Activated CD8-positive, alpha-beta memory T cell treated with anti-CD3 and anti-CD28 coated beads for 48 hours (primary cell): Measurements from ENCODE around the gene CHN1.

Source experiments
- DNase-seq, 3 experiments: peaks; one replicate each; pipeline ENCODE4 v3.0.0-alpha.2; 2020; ENCODE audit warnings: low read depth in 2 of 3, low spot score in 2 of 3

Gene CHN1

DNA sequence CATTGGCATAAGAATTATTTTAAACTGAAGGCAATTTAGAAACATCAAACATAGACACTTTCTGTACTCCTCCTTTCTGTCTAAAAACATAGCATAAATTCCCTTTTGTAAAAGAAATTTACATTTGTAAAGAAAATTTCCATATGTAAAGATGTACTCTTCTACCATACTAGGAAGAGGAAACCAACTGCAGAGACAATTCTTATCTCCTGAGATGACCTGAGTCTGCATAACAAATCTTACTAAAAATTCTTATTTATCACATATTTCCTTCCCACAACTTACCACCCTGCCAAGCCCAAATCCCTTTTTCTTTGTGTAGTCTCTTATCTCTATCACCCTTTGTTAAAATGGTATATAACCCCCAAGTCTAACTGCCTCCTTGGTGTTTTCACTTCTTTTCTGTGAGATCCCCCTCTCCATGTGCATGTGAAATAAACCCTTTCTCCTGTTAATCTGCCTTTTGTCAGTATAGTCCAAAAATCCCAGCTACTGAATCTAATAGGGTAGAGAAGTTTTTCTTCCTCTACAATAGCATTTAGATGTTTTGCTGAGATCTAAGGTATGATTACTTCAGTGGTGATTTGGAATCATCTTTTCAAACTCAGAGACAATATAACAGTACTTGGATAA lies 81.0 kb downstream of the CHN1 start:
- DNase-seq, result no peak

DNA sequence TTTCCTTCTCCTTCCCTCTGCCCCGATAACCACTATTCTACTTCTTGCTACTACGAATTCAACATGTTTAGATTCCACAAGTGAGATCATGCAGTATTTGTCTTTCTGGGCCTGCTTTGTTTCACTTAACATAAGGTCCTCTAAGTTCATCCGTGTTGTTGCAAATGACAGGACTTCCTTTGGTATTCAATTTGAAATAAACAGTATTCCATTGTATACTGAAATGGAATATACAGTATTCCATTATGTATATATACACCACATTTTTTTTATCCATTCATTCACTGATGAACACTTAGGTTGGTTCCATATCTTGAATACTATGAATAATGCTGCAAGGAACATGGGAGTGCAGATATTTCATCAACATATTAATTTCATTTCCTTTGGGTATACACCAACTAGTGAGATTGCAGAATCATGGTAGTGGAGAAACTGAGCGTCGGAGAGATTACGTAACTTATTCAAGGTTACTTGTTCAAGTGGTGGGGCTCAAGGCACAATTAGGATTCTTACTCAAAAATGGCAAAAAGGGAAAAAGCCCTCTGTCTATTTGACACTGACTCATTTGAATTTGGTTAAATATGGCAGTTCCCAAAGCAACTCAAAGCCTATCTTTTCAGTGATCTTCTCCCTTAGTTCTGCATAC lies 85.1 kb downstream of the CHN1 start:
- DNase-seq, result no peak

- DNase-seq, result no peak
Measured at GRCh38 chr2:174918886-174919526, 86.2 kb downstream of the CHN1 start.

DNA sequence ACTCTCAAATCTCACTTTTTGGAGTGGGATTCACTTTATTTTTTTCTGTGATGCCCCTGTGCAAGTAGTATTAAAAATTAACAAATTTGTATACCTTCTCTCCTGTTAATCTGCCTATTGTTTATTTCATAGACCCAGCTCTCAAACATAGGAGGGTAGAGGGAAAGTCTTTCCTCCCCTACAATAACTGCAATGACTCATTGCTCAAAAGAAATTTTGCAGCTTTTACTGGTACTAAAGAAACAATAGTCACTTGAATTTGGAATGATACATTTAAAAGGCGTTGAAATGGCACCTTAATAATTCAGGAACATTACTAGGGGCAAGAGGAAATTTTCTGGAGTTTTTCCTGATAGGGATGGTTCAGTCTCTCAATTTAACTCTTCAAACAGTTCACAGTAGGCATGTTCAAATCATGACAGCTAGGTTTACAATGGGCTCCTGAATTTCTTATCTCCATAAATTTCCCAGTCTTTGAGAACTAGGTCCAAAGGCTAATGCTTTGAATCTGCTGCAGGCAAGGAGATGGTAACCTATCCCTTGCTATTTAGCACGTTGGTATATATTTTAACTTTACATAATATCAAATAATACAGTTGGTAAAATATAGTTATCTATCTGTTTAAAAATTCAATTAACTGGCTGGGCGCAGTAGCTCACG lies 88.8 kb downstream of the CHN1 start:
- no peak for DNase-seq

GRCh38 chr2:174914853-174915760 lies 90.1 kb downstream of the CHN1 start:
- DNase-seq, result no peak

DNA sequence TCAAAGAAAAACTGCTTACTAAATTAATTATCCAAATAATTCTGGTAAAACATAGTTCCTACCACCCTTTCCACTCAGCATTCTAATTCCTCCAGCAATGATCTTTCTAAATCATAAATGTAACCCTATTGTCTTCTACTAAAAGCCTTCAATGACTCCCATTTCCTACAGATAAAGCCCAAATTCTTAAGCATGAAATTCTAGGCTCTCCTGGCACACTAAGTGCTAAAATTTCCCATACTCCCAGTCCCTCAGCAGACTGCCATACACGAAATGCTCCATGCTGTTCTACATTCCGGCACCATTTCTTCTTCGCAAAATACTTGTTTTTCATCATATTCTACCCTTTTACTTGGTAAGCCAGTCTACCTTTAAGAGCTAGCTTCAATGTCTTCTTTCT lies 96.9 kb downstream of the CHN1 start:
- DNase-seq, result no peak

GRCh38 chr2:174903264-174903556 lies 102.0 kb downstream of the CHN1 start:
- no peak for DNase-seq

DNA sequence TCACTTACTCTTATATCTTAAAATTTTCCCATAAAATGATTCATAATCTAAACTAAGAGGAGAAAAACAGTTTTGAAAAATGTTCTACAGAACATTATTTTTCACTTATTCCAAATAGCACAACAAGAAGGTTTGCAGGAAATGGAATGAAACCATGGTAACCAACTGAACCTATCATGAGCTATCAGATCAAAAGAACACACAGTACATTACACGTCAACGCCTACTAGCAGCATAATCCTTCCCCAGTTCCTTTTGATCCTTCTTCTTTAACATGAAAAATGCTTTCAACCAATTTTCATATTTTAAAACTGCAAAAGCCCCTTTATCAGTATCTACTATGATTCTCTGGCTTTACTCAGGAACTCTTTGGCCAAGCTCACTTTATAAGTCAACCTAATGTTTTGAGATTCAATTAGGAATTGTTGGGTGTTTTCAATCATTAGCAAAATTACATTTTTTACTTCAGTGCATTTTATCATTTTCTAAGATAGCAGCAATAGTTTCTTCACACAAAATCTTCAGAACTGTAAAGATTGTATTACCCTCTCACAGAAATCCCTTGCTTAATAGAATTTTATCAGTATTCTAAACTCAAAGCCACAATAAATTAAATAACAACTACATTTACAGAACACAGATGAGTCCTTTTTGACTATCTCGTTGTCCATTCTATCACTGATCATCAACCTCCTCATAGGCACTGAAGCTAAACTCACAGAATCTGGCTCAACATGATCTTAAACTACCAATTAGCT lies 102.5 kb downstream of the CHN1 start:
- DNase-seq, result no peak

- no peak for DNase-seq
Measured at GRCh38 chr2:174901075-174901474, 104.1 kb downstream of the CHN1 start.

- no peak for DNase-seq
Measured at GRCh38 chr2:174897286-174897685, 107.9 kb downstream of the CHN1 start.

DNA sequence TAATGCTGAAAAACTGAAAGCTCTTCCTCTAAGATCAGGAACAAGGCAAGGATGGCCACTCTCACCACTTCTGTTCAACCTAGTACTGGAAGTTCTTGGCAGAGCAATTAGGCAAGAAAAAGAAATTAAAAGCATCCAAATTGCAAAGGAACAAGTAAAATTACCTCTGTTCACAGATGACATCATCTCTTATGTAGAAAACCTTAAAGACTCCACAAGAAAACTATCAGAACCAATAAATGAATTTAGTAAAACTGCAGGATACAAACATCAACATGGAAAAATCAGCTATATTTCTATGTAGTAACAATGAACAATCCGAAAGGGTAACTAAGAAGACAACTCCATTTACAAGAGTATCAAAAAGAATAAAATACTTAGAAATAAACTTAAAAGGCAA lies 112.2 kb downstream of the CHN1 start:
- DNase-seq, result no peak

GRCh38 chr2:174892546-174892945 lies 112.6 kb downstream of the CHN1 start:
- no peak for DNase-seq

- DNase-seq, result no peak
Measured at GRCh38 chr2:174888646-174889271, 116.4 kb downstream of the CHN1 start.

DNA sequence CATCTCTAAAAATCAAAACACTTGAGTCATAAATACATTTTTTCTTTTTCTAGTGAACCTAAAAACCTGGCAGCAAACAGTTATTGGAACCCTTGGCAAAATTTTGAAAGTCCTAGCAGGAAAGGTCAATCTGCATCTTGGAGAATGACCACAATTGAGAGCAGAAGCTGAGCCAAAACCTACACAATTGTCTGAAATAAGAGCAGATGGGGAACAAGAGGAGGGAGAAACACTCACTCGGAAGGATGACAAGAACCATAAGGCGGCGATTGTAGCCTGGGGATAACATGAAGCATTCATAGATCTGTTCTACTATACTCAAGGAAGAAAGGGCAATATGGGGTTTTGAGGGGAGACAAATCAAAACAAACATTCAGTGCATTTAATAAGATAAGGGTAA lies 117.0 kb downstream of the CHN1 start:
- DNase-seq, result no peak

GRCh38 chr2:174882416-174882815 lies 122.8 kb downstream of the CHN1 start:
- no peak for DNase-seq

- DNase-seq, result no peak
Measured at GRCh38 chr2:174881678-174882077, 123.5 kb downstream of the CHN1 start.

DNA sequence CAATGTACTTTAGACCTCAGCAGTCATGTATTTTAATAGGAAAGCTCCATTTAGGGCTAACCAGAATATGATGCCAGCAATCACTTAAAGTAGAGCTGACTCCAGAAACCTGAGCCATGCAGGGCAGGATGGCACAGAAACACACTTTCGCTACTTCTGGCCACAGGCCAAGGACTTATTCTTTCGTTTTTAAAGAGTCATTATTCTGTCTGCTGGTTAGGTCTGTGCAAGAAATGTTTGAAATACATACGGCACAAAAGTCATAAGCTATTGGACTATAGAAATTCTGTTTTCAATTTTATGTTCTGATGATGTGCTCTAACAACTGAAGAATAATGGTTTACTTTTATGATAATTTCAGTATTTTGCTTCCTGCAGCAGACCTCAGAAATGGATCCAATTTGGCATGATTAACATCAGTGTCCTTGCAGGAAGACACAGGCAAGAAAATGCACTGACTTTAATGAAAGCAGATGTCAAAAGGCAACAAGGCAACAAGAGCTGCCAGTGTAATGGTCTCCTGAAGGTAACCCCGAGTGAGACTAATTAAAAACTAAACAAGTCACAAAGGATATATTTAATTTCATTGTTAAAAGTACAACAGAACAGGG lies 126.5 kb downstream of the CHN1 start:
- no peak for DNase-seq

DNA sequence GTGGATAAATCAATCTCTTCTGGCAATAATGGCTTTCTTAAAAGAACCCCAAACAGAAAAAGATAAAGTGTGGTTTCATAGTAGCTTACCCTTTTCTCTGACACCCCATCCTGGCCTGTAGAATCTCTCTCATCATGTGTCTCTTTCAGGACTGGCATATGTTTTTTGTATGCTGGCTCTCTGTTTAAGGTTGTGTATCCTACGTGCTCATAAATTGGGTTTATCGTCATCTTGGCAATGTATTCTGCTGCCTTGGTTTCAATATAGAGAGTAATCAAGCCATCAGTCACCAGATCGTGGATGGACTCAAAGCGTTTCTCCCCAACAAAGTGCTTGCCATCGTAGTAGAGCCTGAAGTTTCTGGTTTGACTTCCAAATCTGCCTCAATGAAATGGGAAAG lies 127.4 kb downstream of the CHN1 start:
- DNase-seq, result no peak

GRCh38 chr2:174877301-174877700 lies 127.9 kb downstream of the CHN1 start:
- DNase-seq, result no peak

- no peak for DNase-seq
Measured at GRCh38 chr2:174874085-174874484, 131.1 kb downstream of the CHN1 start.
